K562 (cell line): ENCODE data around the gene TPK1. TPM values are rescaled to one million over a fixed set of nuclear protein-coding genes. Genes with fewer than 3 reads are reported as not detected.

Source experiments
- BCOR ChIP-seq: fragments of 450-650 bp; IDR thresholded peaks from 2 replicates; pipeline ENCODE4 v1.6.1; 2016
- CHD4 ChIP-seq: fragments of 200-600 bp; sonication (generic); IDR thresholded peaks from 3 replicates; pipeline ENCODE4 v1.6.1; 2012; ENCODE audit warnings: low read depth, mild to moderate bottlenecking, mixed read lengths, low read length, inconsistent platforms; ENCODE audit not compliant: insufficient read depth, insufficient replicate concordance, poor library complexity, severe bottlenecking
- CREB5 ChIP-seq: fragments of 250-450 bp; sonication (Bioruptor Pico); IDR thresholded peaks from 2 replicates; pipeline ENCODE4 v1.5.0; 2020; ENCODE audit warnings: mild to moderate bottlenecking
- DACH1 ChIP-seq: fragments of 450-650 bp; IDR thresholded peaks from 2 replicates; pipeline ENCODE4 v1.6.1; 2018; ENCODE audit not compliant: partially characterized antibody
- KDM4B ChIP-seq, 2 experiments: fragments of 450-650 bp in 1 of 2; sonication (generic) in 1 of 2; IDR thresholded peaks; 2 replicates each; pipeline ENCODE4 v1.6.1; 2016 to 2017; ENCODE audit warnings: borderline replicate concordance in 2 of 2, antibody characterized with exemption in 1 of 2, low read depth in 1 of 2, mild to moderate bottlenecking in 1 of 2
- MGA ChIP-seq: fragments of 450-650 bp; IDR thresholded peaks from 2 replicates; pipeline ENCODE4 v1.6.1; 2016; ENCODE audit warnings: mild to moderate bottlenecking, moderate library complexity
- NUFIP1 ChIP-seq: fragments of 450-650 bp; IDR thresholded peaks from 2 replicates; pipeline ENCODE4 v1.6.1; 2018; ENCODE audit not compliant: partially characterized antibody
- polyA plus RNA-seq, 8 experiments: library from polyadenylated mRNA; depleted of rRNA in 4 of 8; stranded (reverse) in 5 of 8; unstranded in 3 of 8; fragments of >200 nt; fragmentation: Nextera tagmentation in 2 of 8; fragmentation: Illumina TruSeq in 1 of 8; extraction: Ambion mirVana in 2 of 8; extraction: Trizol in 1 of 8; gene quantifications; 2 replicates each; pipeline versions ENCODE4 v1.2.1 to v1.2.3, GENCODE V29; 2011 to 2014; ENCODE audit warnings: inconsistent platforms in 1 of 8, missing spikeins in 1 of 8
- total RNA-seq, 7 experiments: library from RNA; depleted of rRNA in 6 of 7; stranded (reverse); fragments of >200 nt in 6 of 7; fragmentation: Illumina TruSeq in 2 of 7; extraction: Trizol in 2 of 7; gene quantifications; 2 replicates each; pipeline versions ENCODE4 v1.2.1 to v1.2.3, GENCODE V29; 2011 to 2021; ENCODE audit warnings: low replicate concordance in 1 of 7

The TPK1 gene
- total and polyA plus RNA-seq, 9 of the 15 experiments (the other 6 are each of a cell fraction or from before 2014, with no cell fraction given): 5.1 to 16.2 (median 9.2) TPM

GRCh38 chr7:144518360-144518759 lies 317.5 kb downstream of the TPK1 start (continued):
- TF ChIP-seq NUFIP1 (no peak), BCOR (no peak), CHD4 (no peak), CREB5 (CRISPR knock-in tag) (no peak), KDM4B (IDR thresholded peaks at IDR 0.05; ENCODE audit: borderline replicate concordance in 2 of 2, low read depth in 1 of 2) (no peak), DACH1 (no peak), MGA (no peak)
